ENCODE results near the gene TMEM121B.
"Not testable (repeated sequence)": the region's sequence is repeated elsewhere in the genome, so short reads cannot be mapped to it uniquely, and the experiment has no call there.

The TMEM121B gene

GRCh38 chr22:17121233-17122195, at the start of gene TMEM121B:
Gene TMEM121B (minus strand): TSS chr22:17121360. CDS start chr22:17121127, 233 bp downstream.
- in situ Hi-C loops (cut with MboI; ENCODE audit: low sequenced_read_pairs) = no loop called here

- in situ Hi-C loops (cut with MboI; ENCODE audit: low sequenced_read_pairs) = no loop called here
These were observed 46.3 kb upstream of the TMEM121B start for GRCh38 chr22:17167486-17167885.

DNA sequence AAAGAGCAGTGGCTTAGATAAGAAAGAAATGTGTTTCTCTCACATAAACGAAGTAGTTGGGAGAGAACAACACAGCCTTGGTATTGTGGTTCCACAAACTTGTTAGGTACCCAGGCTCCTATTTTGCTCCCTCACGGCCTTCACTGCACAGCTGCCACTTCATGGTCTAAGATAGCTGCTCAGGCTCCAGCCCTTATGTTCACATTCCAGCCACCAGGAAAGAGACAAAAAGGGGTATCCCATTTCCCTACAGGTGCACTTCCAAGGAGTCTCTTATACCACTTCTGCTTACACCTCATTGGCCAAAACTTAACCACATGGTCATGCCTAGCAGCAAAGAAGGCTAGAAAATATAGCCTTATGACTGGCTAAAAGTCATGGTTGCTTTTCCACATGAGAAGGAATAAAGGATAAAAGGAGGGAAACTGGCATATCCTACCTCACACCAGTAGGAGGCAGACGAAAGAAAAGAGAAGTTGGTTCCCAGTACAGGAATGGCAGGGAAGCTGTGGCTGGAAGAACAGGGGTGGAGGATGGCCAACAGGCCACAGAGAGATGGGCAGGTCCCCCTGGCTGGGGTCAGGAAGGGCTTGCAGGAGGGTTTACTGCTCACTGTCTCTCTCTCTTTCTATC, 43.3 kb upstream of the TMEM121B start:
- in situ Hi-C loops (cut with MboI; ENCODE audit: low sequenced_read_pairs) = no loop called here

DNA sequence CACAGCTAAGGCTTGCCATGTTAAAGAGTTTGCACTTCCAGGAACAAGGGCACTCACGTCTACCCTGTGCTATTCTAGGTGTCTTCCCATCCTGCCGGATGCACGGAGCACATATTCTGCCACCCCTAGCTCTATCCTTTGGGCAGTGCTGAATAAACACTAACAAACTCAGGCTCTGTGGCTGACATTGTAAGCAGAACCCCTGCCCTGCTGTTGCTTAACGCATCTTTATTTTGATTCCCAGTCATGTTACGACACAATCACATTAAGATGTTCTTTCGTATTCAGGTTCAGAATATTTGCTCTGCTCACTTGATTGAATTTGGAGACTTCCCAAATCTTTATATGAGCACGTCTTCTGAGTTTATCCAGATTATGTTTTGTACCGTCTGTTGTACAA, 41.6 kb upstream of the TMEM121B start:
- in situ Hi-C loops (cut with MboI; ENCODE audit: low sequenced_read_pairs) = no loop called here

GRCh38 chr22:17161991-17162390, 40.8 kb upstream of the TMEM121B start:
- in situ Hi-C loops (cut with MboI; ENCODE audit: low sequenced_read_pairs) = no loop called here

DNA sequence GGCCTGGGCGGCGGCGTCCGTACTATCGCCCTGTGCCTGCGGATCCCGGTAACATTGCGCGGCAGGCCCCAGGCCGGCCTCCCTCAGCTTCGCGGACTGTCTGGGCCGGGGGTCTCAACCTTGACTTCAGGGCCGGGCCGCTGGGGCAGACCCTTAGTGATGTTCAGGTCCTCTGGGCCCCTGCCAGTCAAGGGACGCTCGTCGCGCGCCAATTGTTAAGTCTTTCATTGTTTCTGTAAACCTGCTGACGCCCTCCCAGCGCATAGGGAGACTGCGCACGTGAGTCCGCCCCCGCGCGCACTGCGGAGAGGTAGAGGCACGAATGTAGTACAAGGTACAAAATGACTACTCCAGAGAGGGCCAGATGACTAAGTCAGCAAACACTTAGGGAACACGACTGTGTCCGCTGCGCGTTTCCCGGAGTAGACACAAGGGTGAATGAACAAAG, 38.4 kb upstream of the TMEM121B start:
- in situ Hi-C loops (cut with MboI; ENCODE audit: low sequenced_read_pairs) = no loop called here

- in situ Hi-C loops (cut with MboI; ENCODE audit: low sequenced_read_pairs) = no loop called here
These were observed 37.7 kb upstream of the TMEM121B start, which contains the start of gene HDHD5 for GRCh38 chr22:17158568-17159503. Gene HDHD5 (minus strand): TSS chr22:17159277. CDS start chr22:17159251, 26 bp downstream.

- in situ Hi-C loops (cut with MboI; ENCODE audit: low sequenced_read_pairs) = no loop called here
These were observed 37.0 kb upstream of the TMEM121B start for GRCh38 chr22:17158176-17158567.

DNA sequence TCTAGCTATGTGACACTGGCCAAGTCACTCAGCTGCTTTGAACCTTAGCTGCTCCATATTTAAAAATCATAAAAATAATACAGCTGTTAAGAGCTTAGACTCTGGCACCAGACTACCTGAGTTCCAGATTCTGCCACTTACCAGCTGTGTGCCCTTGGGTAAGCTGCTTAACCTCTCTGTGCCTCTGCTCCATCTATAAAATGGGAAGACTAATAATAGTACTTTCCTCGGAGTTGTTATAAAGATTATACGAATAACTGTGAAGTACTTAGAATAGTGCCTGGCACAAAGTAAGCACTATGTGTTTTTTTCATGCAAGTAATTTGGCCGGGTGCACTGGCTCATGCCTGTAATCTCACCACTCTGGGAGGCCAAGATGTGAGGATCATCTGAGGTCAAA, 36.6 kb upstream of the TMEM121B start:
- in situ Hi-C loops (cut with MboI; ENCODE audit: low sequenced_read_pairs) = no loop called here

DNA sequence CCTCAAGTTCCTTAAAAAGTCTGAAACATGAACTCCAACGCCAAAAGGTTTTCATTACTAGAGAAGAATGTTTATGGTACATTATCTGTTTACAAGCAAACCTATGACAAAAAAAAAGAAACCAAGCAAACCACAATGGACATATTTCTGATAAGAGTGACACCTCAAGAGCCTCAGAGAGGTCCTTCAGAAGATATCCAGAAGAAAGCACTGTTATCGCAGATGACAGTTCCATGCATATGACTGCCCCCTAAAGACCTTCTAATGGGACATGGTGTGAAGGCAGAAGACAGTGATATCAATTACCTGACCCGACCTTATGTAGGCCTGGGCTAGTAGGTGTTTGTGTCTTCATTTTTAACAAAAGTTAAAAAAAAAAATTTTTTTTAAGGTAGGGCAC, 34.8 kb upstream of the TMEM121B start:
- in situ Hi-C loops (cut with MboI; ENCODE audit: low sequenced_read_pairs) = no loop called here

DNA sequence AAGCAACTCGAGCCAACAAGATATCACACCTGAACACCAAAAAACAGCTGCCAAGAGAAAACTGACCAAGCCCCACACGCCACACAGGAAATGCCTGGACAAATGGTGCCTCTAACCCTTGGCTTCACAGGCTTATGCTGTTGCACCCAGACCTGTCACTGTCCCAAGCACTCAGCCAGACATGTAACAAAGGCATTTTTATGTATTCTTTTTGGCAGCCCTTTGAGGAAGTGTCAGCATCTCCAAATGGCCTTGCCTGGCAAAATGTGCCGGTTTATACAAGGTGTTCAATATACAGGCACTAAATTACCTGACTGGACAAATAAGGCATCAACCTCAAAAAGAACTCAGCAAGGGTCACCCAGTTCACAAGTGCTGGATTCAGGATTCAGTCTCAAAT, 31.8 kb upstream of the TMEM121B start:
- in situ Hi-C loops (cut with MboI; ENCODE audit: low sequenced_read_pairs) = no loop called here

- in situ Hi-C loops (cut with MboI; ENCODE audit: low sequenced_read_pairs) = no loop called here
These were observed 31.2 kb upstream of the TMEM121B start for GRCh38 chr22:17152340-17152739.

- in situ Hi-C loops (cut with MboI; ENCODE audit: low sequenced_read_pairs) = no loop called here
These were observed 28.1 kb upstream of the TMEM121B start for GRCh38 chr22:17149076-17149815.

- in situ Hi-C loops (cut with MboI; ENCODE audit: low sequenced_read_pairs) = not testable (repeated sequence)
These were observed 26.3 kb upstream of the TMEM121B start for GRCh38 chr22:17147458-17147857.

DNA sequence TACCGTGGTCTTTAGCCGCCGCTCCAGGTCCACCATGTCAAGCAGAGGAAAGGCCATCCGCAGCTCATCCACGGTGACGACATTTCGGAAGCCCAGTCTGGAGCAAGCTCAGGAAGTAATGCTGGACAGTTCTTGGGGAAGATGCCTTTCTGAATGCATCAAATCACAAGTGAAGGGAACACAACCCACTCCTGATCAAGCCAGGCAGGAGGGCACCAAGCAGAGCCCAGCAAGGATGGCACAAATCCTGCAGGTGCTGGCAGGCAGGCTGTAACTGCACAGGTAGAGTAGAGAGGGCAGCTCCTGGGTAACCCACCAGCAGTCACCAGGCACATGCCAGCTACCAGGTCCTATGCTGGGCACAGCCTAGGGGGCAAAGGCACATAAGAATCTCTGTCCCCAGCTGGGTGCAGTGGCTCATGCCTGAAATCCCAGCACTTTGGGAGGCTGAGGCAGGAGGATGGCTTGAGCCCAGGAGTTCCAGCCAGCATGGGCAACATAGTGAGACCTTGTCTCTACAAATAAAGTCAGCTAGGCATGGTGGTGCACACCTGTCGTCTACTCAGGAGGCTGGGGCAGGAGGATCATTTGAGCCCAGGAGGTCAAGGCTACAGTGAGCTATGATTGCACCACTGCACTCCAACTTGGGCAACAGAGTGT, 24.0 kb upstream of the TMEM121B start:
- in situ Hi-C loops (cut with MboI; ENCODE audit: low sequenced_read_pairs) = no loop called here

- in situ Hi-C loops (cut with MboI; ENCODE audit: low sequenced_read_pairs) = no loop called here
These were observed 22.7 kb upstream of the TMEM121B start for GRCh38 chr22:17143826-17144225.

DNA sequence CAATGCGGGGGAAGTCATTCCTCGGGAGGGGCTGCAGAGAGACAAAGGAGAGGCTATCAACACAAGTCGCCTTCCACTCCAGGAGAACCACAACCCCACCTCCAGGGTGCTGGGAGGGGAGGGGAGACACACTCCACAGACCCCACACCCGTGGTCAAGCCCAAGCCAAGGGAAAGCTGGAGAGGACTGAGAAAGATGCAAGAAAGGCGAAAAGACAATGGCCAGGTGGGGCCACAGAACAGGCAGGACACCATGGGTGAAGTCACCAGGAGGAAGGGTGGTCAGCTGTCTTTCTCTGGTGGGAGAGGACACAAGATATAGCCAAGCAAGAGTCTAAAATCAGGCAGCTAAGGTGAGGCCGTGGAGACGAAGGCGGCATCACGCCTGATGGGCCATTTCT, 21.9 kb upstream of the TMEM121B start:
- in situ Hi-C loops (cut with MboI; ENCODE audit: low sequenced_read_pairs) = no loop called here

- in situ Hi-C loops (cut with MboI; ENCODE audit: low sequenced_read_pairs) = no loop called here
These were observed 19.9 kb upstream of the TMEM121B start for GRCh38 chr22:17140826-17141766.

DNA sequence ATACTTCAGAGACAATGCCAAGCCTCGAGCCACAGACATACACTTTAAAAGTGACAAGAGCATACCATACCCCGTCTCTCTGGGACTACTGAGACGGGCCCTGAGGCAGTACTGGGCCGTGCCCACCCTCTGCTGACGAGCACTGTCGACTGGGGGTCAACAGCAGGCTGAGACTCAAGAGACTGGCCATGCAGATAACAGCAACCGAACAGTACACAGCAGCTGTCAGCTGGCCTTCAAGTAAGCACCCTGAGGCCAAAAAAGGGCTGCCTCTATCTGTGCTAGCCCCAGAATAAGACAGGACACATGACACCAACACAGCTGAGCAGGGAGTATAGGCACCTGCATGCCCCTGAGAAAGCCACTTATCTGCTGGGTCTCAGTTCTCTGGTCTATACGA, 18.9 kb upstream of the TMEM121B start:
- in situ Hi-C loops (cut with MboI; ENCODE audit: low sequenced_read_pairs) = no loop called here
